Cerebellar cortex (tissue), 1 donor: Measurements from ENCODE around the gene U2AF1L4.

Source experiments
- DNase-seq: peaks from one replicate; pipeline ENCODE4 v3.0.0-alpha.2; 2015; ENCODE audit warnings: low spot score

Gene U2AF1L4, protein sequence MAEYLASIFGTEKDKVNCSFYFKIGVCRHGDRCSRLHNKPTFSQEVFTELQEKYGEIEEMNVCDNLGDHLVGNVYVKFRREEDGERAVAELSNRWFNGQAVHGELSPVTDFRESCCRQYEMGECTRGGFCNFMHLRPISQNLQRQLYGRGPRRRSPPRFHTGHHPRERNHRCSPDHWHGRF

DNA sequence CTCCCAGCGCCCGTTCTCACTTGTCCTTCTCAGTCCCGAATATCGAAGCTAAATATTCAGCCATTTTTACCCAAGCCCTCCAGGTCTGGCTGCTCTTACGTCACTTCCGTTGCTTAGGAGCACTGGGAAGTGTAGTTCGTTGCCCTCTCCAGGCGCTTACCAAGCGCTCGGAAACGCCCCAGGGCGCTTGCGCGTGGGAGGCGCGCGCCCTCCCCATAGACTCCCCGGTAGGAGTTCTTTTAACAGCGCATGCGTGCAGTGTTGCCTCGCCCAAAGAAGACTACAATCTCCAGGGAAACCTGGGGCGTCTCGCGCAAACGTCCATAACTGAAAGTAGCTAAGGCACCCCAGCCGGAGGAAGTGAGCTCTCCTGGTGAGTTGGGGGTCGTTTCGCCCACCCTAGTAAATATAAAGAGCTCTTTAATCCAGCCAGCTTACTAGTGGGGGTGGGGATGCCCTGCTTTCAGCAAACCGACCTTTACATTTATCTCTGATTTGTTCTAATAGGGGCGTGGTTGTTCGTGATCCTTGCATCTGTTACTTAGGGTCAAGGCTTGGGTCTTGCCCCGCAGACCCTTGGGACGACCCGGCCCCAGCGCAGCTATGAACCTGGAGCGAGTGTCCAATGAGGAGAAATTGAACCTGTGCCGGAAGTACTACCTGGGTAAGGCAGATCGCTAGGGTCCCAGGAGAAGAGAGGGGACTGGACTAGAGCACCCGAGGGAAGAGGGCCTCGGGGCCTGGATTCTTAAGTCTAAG lies at the start of gene U2AF1L4, which contains the start of gene PSENEN:
TSS of gene U2AF1L4 (minus strand) at position 91 of the 759 bp plus-strand sequence. CDS start at position 64, 27 bp downstream.
TSS of gene PSENEN (plus strand) at position 324 of the 759 bp plus-strand sequence. CDS start at position 604, 280 bp downstream.
- peak; percentile 100 for DNase-seq

DNA sequence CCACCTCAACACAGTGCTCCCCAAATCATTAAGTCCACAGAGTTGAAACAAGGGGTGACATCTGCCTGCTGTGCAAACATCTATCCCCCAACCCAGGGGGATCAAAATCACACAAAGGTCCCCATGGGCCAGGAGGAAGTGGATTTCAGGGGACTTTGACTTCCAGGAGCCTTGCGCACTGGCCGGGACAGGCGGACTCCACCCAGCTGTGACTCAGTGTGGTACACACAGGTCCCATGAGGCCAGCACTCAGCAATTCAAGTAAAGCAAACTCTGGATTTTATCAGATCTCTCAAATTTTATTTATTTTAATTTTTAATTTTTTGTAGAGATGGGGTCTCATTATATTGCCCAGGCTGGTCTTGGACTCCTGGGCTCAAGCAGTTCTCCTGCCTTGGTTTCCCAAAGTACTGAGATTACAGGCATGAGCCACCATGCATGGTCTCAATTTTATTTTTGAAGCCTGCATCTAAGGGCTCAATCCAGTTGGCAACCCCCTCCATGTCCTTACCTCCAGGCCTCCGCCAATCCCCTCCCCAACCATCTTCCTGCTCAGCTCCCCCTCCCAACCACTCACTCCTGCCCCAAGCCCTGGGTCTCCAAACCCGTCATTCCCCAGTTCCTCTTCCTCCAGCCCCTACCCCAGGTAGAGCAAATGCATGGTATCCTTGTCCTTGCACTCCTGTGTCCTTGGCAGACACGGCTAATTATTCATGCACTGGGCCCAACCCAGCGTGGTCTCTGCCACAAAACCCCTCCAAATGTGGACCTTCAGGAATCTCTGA lies 48.4 kb upstream of the U2AF1L4 start:
- no peak for DNase-seq

DNA sequence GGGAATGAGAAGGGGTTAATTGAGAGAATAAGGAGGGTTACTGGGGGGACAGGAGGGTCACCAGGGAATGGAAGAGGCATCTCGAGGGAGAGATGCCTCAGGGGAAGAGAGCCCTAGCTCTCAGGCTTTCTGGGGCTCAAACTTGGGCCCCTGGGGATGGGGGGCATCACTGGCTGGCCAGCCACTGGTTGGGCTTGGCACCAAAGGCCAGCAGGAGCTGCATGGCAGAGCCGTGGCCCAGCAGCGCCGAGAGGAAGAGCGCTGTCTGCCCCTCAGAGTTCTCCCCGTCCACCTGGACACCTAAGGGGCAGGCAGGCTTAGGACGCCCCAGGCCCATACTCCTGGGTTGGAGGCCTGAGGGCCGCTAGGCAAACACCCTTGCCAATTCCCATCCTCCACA lies 47.7 kb upstream of the U2AF1L4 start:
- DNase-seq: no peak

DNA sequence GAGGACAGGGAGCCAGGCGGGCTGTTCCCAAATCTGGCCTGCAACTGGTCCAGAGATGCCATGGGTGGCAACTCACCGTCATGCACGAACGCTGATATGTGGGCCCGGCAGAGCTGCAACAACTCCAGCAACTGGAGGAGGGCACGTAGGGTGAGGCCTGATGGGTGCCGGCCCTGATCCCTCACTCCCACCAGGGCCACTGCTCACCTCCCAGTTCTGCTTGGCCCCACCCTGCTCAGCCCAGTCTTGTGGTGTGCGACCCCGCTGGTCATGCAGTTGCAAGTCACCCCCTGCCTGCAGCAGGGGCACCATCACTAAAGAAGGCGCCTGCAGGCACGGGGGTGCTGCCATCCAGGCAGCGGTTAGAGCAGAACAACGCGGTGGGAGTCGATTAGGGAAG lies 47.1 kb upstream of the U2AF1L4 start:
- no peak for DNase-seq

DNA sequence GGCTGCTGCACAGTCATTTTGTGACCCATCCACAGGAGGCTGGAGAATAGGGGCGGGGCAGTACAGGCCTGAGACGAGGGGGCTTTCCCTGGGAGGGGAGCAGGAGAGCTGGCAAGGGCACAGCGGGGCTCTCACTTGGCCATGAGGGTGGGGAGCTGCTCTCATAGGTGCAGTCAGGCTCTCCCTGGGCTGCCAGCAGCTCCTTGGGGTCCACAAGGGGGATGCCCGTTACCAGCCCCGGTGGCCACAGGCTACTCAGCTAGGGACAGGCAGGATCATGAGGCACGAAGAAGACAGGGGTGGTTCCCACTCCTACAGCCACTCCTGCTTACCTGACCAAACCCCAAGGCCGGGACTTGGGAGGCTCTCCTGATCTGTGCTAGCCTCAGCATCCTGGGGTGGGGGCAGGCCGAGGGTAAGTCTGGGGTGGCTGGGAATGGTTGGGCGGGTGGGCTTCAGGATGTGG lies 46.6 kb upstream of the U2AF1L4 start:
- DNase-seq: no peak

DNA sequence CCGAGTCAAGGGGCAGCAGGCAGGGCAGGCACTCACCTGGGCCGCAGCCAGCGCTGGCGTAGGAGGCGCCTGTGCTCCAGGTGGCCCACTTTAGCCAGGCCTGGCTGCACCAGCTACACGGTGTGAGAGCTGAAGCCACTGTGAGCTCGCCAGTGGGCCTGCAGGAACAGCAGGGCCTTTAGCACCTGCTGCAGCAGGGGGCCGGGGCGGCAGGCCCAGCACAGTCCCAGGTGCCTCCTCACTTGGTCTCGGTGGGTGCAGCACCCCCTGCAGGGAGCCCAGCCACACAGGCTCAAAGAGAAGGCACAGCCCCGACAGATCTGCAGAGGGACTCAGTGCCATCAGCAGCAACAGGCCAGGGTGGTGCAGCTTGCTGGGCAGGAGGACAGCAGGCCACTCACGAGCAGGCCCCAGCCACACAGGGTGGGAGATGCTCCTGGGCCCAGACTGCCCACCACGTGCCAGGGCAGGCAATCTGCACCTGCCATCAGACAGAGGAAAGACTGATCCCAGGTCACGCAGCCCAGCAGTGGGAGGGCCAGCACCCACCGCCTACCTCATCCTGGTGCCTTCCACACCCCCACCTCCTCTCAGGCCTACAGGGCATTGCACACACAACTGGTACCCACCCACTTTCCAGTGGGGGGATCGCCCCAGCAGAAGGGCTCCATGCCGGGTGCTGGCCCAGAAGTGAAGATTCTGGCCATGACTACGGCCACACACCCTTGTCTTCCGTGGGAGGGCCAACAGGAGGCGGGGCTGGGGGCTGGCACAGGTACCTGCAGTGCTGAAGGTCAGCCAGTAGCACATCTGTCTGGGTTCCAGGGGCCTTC lies 46.0 kb upstream of the U2AF1L4 start:
- DNase-seq: peak; percentile 58

DNA sequence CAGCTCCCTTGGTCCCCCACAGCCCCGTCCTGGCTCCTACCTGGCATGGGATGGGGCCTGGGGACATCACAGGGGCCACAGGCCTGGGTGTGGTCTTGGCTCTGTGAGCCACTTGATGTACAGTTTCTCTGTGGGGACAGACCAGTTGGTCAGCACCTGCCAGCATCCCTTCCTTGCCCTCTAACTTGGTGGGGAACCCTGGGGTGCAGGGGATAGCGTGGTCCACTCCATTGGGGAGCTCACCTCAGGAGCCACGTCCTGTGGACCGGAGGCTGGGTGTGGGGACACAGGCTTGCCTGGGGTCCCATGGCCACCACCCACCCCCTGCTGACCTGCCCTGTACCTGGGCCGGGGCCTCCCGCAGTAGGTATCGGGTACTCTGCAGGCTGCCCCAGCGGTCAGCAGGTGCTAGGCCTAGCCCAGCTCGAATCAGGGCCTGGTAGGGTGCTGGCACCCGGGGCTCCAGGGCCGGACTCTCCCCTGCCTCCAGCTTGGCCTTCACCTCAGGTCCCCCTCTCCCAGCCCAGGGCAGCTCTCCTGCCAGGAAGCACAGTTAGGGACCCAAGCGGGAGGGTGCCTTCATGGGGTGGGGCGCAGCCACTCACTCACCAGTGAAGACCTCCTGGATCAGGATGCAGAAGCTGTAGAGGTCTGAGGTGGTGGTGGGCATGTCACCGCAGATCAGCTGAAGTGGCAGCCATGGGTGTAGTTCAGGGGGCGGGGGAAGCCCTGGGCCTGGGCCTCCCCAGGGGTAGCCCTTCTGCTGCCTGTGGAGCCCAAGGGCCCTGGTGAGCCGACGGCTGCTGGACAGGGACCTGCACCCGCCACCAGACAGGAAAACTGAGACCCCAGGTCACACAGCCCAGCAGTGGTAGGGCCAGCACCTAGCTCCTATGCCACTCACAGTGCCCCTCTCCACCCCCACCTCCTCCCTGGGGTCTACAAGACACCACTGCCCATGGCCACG lies 45.0 kb upstream of the U2AF1L4 start:
- no peak for DNase-seq

DNA sequence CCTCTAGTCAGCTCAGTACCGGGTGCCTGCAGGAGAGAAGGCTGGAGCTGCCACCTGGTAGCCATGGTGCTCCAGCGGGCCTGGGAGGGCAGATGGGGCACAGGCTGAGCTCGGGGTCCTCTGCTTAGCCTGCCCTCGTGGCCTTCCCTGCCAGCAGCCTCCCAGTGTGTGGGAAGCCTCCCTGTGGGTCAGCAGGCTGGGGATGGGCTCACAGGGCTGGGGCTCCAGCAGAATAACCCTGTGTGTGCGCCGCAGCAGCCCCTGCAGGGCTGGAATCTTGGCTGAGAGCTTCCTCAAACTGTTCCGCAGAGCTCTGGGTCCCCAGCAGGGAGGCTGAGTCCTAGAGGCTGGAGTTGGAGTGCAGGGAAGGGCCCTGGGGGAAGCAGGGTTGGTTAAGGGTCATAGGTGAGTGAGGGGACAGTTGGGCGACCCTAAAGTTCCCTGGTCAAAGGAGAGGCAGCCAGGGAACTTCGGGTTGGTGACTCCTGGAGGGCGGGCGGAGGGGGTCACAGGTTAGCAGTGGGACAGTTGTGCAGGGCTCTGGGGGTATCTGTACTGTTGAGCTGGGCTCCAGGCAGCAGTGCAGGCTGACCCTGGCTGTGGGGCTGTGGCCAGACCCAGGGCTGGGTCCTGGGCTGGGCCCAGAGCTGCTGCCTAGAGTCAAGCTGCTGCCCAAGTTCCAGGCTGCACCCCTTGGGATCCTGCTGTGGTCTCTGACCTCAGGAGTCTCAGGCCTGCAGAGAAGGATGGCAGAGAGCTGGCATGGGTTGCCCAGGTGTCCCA lies 44.2 kb upstream of the U2AF1L4 start:
- no peak for DNase-seq

DNA sequence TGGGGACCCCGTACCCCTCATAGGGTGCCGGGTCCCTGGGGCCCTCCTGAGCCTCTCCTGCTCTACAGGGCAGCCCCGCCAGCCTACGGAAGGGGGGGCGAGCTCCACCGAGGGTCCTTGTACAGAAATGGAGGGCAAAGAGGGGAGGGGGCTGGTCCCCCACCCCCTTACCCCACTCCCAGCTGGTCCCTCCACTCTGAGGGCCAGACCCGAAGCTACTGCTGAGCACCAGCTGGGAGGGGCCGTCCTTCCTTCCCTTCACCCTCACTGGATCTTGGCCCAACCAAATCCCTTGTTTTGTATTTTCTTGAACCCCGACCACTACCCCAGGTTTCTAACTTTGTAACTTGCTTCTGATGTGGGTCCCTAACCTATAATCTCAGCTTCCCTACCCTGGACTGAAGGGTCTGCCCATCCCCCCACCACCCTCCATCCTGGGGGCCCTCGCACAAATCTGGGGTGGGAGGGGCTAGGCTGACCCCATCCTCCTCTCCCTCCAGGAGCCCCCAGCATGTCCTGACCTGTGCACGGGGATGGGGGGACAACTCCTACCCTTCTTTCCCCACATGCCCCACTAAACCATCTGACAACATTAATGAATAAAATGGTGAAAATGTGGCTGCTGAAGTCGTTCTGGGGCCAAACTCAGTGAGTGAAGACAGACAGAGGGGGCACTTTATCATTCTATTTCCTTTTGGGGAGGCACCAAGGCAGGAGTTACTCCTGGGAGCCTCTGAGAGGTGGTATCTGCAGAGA lies 43.2 kb upstream of the U2AF1L4 start:
- DNase-seq: no peak

DNA sequence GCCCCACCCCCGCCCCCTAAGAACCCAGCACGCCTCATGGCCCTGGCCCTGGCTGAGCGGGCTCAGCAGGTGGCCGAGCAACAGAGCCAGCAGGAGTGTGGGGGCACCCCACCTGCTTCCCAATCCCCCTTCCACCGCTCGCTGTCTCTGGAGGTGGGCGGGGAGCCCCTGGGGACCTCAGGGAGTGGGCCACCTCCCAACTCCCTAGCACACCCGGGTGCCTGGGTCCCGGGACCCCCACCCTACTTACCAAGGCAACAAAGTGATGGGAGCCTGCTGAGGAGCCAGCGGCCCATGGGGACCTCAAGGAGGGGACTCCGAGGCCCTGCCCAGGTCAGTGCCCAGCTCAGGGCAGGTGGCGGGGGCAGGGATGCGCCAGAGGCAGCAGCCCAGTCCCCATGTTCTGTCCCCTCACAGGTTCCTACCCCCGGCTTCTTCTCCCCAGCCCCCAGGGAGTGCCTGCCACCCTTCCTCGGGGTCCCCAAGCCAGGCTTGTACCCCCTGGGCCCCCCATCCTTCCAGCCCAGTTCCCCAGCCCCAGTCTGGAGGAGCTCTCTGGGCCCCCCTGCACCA lies 42.1 kb upstream of the U2AF1L4 start:
- no peak for DNase-seq

DNA sequence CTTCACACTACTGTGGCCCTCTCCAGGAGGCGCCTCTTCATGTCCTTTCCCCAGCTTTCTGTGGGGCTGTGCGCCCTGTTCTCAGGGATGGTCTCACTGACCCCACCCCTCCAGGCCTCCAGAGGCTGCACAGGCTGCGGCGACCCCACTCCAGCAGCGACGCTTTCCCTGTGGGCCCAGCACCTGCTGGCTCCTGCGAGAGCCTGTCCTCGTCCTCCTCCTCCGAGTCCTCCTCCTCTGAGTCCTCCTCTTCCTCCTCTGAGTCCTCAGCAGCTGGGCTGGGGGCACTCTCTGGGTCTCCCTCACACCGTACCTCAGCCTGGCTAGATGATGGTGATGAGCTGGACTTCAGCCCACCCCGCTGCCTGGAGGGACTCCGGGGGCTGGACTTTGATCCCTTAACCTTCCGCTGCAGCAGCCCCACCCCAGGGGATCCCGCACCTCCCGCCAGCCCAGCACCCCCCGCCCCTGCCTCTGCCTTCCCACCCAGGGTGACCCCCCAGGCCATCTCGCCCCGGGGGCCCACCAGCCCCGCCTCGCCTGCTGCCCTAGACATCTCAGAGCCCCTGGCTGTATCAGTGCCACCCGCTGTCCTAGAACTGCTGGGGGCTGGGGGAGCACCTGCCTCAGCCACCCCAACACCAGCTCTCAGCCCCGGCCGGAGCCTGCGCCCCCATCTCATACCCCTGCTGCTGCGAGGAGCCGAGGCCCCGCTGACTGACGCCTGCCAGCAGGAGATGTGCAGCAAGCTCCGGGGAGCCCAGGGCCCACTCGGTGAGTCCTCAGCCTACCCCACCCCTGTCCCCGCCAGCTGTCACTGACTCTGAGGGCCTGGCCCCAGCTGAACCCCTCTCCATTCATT lies 41.3 kb upstream of the U2AF1L4 start:
- DNase-seq: no peak

DNA sequence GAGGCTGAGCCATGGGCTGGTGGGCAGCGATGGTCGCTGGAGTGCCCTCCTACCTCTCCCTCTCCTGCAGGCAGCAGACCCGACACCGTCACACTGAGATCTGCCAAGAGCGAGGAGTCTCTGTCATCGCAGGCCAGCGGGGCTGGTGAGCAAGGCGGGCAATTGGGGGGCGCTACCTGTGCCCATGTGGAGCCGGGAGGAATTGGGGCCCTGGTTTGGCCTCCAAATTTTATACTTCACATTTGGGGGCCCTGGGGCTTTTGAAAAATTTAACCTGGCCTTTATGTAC lies 40.1 kb upstream of the U2AF1L4 start:
- DNase-seq: no peak

DNA sequence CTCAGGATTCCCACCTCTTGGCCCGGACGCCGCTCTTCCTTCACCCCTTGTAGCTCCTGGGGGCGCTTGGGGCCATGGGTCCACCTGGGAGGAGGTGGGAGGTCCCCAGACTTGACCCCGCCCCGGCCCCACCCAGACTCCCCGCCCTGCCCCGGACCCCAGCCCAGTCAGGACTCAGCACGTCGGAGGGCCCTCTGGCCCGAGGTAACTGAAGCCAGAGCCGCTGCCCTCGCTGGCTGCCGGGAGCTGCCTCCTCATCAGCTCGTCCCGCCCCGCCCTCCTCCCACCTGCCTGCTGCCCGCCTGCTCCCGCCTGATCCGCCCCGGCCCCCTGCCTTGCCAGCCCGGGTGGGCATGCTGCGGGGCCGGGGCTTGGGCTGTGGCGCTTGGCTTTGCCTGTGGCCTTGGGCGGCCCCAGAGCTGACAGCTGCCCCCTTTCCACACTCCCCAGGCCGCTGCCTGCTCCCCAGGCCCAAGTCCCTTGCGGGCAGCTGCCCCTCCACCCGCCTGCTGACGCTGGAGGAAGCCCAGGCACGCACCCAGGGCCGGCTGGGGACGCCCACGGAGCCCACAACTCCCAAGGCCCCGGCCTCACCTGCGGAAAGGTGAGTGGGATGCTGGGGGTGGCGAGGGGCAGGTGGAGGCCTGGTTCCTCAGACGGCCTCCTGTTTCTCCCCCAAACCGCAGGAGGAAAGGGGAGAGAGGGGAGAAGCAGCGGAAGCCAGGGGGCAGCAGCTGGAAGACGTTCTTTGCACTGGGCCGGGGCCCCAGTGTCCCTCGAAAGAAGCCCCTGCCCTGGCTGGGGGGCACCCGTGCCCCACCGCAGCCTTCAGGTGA lies 39.5 kb upstream of the U2AF1L4 start:
- no peak for DNase-seq

DNA sequence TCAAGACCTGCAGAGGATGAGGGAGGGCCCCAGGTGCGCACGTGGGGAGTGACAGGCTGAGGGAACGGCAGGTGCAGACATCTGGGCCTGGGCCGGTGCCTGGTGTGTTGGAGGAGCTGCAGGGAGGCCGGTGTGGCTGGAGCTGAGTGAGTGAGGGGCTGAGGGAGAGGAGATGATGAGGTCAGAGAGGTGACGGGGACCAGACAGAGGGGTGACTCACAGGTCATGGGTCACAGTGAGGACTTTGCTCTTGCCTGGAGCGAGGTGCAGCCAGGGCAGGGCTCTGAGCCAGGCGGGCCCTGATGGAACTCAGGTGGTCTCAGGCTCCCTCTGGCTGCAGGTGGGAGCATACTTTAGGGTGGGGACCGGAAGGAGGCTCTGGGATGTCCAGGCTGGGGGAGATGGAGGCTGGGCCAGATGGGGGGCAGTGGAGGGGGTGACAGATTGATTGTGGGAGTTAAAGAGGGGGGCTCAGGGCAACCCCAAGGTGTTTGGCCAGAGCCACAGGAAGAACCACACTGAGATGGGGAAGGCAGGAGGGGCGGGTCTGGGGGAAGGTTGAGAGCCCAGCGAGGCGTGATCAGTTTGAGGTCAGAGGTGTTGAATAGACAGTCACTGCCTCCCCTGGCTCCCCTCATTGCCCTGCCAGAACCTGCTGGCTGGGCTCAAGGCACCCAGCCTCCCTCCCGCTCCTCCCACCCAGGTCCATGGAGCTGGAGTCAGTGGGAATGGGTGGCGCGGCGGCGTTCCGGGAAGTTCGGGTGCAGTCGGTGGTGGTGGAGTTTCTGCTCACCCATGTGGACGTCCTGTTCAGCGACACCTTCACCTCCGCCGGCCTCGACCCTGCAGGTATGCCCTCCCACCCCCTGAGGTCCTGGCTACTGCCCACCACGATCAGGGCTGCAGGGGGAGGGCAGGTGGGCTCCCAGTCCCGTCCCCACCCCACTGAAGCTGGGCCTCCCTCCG lies 38.5 kb upstream of the U2AF1L4 start:
- no peak for DNase-seq

DNA sequence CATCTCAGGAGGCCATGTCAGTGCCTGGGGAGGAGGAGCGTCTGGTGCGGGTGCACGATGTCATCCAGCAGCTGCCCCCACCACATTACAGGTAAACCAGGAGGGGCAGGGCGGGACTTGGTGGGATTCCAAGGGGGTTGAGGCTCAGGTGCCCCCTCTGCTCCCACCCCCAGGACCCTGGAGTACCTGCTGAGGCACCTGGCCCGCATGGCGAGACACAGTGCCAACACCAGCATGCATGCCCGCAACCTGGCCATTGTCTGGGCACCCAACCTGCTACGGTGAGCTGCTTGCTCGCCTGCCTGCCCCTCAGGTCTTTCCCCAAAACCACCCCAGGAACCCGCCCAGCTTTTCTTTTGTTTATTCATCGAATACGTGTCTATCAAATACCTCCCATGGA lies 37.4 kb upstream of the U2AF1L4 start:
- no peak for DNase-seq

DNA sequence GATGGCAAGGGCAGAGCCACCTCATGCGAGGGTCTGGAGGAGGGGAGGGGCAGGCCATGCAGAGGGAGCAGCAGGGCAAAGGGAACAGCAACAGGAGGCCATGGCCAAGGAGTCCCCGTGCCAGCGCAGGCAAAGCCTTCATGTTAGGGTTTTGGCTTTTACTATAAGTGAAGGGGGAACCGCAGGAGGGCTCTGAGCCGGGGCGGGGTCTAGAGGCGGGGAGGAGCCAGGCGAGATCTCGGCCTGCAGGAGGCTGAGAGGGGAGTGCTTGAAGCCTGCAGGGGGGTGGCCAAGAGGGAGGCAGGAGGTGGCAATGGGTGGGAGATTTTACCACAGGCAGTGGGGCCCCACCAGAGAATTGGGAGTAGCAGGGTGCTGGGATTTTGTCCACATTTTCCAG lies 36.4 kb upstream of the U2AF1L4 start:
- no peak for DNase-seq
